Measurements from ENCODE around the gene PEG3. TPM values are rescaled to one million over a fixed set of nuclear protein-coding genes. Genes with fewer than 3 reads are reported as not detected.

The PEG3 gene
- total and polyA plus RNA-seq, 2 of the 8 experiments (the other 6 are each of a cell fraction or from before 2014, with no cell fraction given) = not detected

- no peak overlapping the region for H2AK5ac ChIP-seq (ENCODE audit: low read depth, low read length)
- no peak overlapping the region for H2AFZ ChIP-seq (ENCODE audit: low read length)
- H2BK5ac ChIP-seq (ENCODE audit: low read depth, low read length) = no peak overlapping the region
- no peak overlapping the region for H2BK20ac ChIP-seq (ENCODE audit: low read length)
- no peak overlapping the region for H2BK15ac ChIP-seq (ENCODE audit: low read length)
- no peaks in the 10 kb centered on the region for H3K79me2 ChIP-seq (ENCODE audit: control insufficient read depth in 1 of 2, insufficient read depth in 2 of 2, low read length in 2 of 2)
- no peaks in the 10 kb centered on the region for H3K4me1 ChIP-seq (replicated peaks in 1 of 4; ENCODE audit: control insufficient read depth in 3 of 4, insufficient read depth in 4 of 4, low read length in 3 of 4)
- no peak overlapping the region for H3K56ac ChIP-seq (replicated peaks; ENCODE audit: insufficient read length, low read depth, low read length)
- no peak overlapping the region for H3K27ac ChIP-seq (ENCODE audit: low read depth, low read length)
- H2BK12ac ChIP-seq (ENCODE audit: low read depth, low read length) = no peak overlapping the region
- H3K4me3 ChIP-seq (ENCODE audit: extremely low read depth in 1 of 4, insufficient read depth in 2 of 4, low read depth in 3 of 4, low read length in 4 of 4) = no peak overlapping the region
- H4K8ac ChIP-seq (ENCODE audit: extremely low read depth, insufficient read depth, low read length) = no peak overlapping the region
- DNase-seq (ENCODE audit: low read depth in 1 of 2, low spot score in 2 of 2) (no peak), FAIRE-seq (no peak)
- H3K18ac ChIP-seq (ENCODE audit: extremely low read depth, low read length) = no peak overlapping the region
- H4K20me1 ChIP-seq (replicated peaks in 1 of 2; ENCODE audit: control insufficient read depth in 1 of 2, insufficient read depth in 2 of 2, low read length in 2 of 2) = no peaks in the 10 kb centered on the region
- no peak overlapping the region for H3K14ac ChIP-seq (ENCODE audit: insufficient read length)
- H3K23me2 ChIP-seq (ENCODE audit: low read depth, low read length) = no peaks in the 10 kb centered on the region
- H3K79me1 ChIP-seq (ENCODE audit: low read depth, low read length) = no peaks in the 10 kb centered on the region; the same call in 1 of the 2 replicates
- H3K4ac ChIP-seq (replicated peaks; ENCODE audit: insufficient read length, low read depth, low read length) = no peak overlapping the region
- 78% methylated on average over 9 of the region's 9 CpGs; no CpG with 5 or more reads in 1 of the 2 experiments for WGBS, 2 experiments (ENCODE audit: extremely low coverage in 1 of 2, insufficient coverage in 1 of 2, insufficient read length in 1 of 2, insufficient replicate concordance in 2 of 2, low coverage in 1 of 2, low lambda C conversion rate in 2 of 2, missing lambda C conversion rate in 1 of 2)
- H3K23ac ChIP-seq (ENCODE audit: insufficient read length) = no peak overlapping the region
- H3K9me3 ChIP-seq (ENCODE audit: insufficient read depth in 2 of 2, low read depth in 1 of 2, low read length in 1 of 2) = peaks cover 84 to 92% of the 10 kb centered on the region in 2 experiments
- H3K4me2 ChIP-seq (ENCODE audit: insufficient read depth in 1 of 2, low read depth in 2 of 2, low read length in 2 of 2) = no peak overlapping the region
- H3K27me3 ChIP-seq (replicated peaks in 1 of 4; ENCODE audit: control insufficient read depth in 3 of 4, extremely low read depth in 1 of 4, insufficient read depth in 3 of 4, low read length in 3 of 4) = no peaks in the 10 kb centered on the region
- H4K91ac ChIP-seq (replicated peaks; ENCODE audit: insufficient read length, low read length) = no peak overlapping the region
- ChIA-PET CTCF (ENCODE audit: partially characterized antibody) (no interaction called here), POLR2A (ENCODE audit: partially characterized antibody) (no interaction called here)
- no peaks in the 10 kb centered on the region; a peak in 1 of 8 replicates for H3K36me3 ChIP-seq (ENCODE audit: control insufficient read depth in 2 of 4, insufficient read depth in 4 of 4, low read length in 3 of 4)
- TF ChIP-seq NRF1 (IDR thresholded peaks at IDR 0.05; ENCODE audit: low read depth, low read length) (no peak), KDM5A (IDR thresholded peaks at IDR 0.05; ENCODE audit: low read length) (no peak), SP4 (IDR thresholded peaks at IDR 0.05; ENCODE audit: low read length) (no peak)
- H2BK120ac ChIP-seq (replicated peaks; ENCODE audit: low read depth, low read length) = no peak overlapping the region
- H3K9ac ChIP-seq (replicated peaks in 1 of 4; ENCODE audit: extremely low read depth in 1 of 4, low read depth in 3 of 4, low read length in 3 of 4) = no peak overlapping the region
- no peak overlapping the region for H4K5ac ChIP-seq (ENCODE audit: insufficient read length, low read depth, low read length)
Observed at GRCh38 chr19:56836059-56836458, 4.5 kb downstream of the PEG3 start.
